HG03520 (cell line): ENCODE measurements around the gene POLR2H.

ENCODE experiments used
- ATAC-seq: cut with Tn5 transposase; IDR thresholded peaks from one replicate; pipeline ENCODE4 v1.9.1; 2021; ENCODE audit warnings: mild to moderate bottlenecking, moderate library complexity; ENCODE audit not compliant: unreplicated experiment

Gene POLR2H

DNA sequence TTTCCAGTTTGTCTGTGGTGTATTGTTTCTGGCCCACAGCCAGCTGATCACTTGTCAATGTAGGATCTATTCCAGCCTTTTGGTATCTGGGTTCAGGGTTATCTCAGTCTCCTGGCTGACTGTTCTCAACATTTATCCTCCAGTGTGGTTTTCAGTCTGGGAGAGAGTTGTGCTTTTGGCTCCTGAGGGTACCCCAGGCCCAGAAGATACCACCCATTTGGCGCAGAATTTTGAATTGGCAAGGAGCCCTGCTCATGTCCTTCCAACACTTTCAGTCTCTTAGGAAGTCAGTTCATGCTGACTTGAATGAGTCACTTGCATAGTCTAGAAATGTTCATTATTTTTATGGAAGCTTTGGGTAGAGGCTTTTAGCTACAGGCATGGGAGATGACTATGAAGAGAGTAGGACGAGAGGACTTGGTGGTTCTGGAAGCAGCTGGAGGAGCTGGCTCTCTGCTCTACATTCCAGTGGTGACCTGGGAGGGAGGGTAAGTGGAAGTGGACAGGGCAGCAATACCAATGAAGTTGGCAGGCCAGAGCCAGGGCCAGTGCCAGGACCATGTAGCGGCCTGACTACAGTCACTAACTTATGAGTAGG is 7.2 kb downstream of the POLR2H start:
- ATAC-seq = no peak

DNA sequence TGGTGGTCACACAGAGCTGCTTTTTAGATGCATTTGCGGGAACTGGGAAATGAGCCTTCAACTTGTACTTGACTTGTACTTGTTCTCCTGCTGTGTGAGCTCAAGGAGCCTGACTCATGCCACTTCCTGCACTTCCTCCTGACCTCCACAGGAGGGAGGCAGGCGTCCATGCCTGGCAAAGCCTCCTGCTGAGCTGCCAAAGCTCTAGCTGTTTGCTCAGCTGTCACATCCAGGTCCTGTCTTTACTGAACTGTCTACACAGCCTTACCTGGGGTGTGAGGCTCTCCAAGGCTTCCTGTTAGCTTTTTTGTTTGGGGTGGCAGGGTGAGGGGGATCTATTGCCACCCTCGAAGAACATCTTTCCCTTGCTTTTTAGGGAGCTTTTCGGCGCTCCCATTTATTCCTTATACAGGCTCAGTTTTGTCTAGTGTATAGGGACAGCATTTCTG is 10.1 kb downstream of the POLR2H start:
- ATAC-seq = peak; percentile 53

DNA sequence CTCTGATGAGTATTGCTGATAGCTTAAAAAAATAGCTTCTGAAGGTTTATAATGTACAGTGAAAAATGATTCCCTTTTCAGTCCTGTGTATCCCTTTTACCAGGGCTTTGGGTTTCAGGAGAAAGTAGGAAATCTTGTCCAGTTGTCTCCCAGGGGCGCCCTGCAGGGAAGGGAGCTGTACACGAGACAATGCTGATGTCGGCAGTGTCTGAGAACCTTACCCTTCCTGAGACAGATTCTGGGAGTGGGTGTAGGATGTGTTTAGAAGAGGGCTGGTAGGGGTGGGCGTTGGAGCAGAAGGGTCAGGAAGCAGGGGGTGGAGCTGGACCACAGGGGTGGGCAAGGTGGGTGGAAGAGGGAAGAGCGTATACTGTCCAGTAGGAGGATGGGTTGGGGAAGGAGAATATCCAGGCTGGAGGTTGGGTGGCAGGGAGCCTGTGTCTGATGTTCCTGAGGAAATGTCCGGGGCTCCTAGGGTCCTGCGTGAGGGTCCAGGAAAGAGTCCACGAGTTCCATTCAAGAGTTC is 10.8 kb downstream of the POLR2H start:
- ATAC-seq = no peak

DNA sequence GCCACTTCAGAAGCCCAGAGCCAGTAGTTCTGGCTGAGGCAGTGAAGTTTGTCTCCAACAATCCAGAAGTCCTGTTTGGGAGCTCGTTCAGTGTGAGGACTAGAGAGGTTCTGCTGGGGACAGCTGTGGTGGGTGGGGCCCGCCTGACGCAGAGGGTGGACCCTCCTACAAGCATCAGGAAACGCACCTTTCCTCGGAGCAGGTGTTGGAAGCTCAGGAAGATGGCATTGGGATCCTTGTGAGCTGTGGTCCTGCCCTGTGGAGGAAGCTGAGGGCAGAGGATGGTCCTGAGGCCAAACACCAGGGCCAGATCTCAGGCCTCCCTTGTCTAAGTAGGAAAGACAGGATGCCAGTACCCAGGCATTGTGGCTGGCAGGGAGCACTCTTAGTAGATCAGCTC is 11.4 kb downstream of the POLR2H start:
- ATAC-seq = no peak

DNA sequence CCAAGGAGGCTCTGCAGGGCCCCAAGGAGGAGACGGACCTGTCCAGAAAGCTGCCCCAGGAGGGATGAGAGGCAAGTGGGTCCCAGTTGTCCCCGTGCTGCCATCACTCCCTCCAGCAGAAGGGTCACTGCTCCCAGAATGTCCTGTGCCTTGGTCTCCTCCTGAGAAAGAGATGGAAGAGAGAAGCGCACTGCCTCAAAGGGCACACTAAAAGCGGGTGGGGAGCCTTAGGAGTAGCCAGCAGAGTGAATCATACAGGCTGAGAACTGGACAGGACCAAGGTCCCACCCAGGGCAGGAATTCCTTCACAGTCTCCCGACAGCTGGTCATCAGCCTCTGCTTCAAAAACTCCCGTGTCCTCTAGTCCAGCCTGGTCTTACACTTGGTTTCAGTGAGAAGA is 11.9 kb downstream of the POLR2H start:
- ATAC-seq = no peak

DNA sequence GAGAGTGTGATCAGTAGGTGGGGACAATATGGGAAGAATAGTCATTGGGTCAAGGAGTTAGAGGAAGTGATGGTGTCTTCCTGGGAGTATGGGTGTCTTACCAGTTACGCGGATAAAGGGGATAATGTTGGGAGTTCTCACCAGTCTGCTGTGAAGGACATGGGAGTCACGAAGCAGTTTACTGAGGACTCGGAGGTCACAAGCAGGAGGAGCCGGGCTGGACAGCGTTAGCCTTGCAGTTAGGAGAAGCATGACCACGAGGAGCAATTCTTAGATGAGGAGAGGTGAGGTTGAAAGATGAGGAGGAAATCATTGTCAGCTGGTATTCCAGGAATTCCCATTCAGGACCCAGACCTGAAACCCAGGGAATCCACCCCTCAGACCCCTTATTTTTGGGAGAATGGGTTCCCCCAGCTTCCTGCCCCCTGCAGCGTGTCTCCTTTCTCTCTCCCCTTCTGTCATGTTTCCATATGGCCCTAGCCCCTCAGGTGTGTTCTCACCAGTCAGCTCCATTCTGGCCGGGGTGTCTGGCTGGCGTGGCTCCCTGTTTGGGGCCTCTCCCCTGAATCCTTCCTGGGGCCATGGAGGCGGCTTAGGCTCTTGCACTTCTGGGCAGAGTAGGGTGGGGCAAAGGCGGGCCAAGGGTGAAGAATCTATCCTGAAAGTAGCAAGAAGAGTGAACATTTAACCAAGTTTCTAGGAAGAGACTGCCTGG is 14.4 kb downstream of the POLR2H start:
- no peak for ATAC-seq

DNA sequence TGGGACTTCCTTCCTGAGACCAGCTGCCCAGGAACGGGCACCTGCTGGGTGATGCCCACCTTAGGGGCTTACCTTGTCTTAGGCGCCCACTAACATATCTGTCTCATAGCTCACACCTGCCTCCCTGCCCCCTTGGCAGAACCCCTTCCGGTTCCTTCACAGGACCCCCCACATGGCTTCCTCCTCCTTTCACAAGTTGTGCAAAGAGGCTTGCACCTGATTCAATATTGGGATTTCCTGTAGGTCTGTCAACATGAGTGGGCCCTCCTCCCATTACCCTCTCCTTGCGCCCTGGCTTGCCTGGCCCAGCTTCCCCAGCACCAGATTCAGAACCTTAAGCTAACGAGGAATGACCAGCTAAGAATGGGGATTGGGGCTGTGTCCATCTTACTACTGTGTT is 15.9 kb downstream of the POLR2H start:
- ATAC-seq = no peak

DNA sequence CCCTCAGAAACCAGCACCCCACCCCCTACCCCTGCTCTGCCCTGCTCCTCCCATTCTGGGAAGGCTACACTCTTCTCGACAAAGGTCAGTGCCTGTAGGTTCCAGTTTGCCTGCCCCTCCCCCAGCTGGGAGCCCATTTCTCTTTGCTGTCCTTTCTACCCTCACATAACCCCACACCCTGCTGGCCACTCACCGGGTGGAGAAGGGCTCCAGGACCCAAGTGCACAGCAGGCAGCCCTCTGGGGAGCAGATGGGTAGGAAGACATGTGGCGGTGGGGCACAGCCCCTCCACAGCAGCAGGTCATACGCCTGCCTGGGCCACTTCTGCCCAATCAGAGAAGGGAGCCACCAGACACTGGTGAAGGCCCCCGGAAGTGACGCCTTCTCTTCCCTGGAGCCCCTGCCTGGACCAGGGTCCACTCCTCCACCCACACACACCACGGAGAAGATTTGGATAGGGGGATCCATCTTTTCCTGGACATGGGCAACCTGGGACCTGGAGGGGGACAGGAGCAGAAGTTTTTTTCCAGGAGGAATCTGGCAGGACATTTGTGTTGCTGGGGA is 16.5 kb downstream of the POLR2H start, which contains the start of gene THPO:
Gene THPO, minus strand, starts transcription at position 326 of the 564 bp plus-strand sequence. CDS start 1,948 bp downstream, outside the sequence.
- no peak for ATAC-seq

DNA sequence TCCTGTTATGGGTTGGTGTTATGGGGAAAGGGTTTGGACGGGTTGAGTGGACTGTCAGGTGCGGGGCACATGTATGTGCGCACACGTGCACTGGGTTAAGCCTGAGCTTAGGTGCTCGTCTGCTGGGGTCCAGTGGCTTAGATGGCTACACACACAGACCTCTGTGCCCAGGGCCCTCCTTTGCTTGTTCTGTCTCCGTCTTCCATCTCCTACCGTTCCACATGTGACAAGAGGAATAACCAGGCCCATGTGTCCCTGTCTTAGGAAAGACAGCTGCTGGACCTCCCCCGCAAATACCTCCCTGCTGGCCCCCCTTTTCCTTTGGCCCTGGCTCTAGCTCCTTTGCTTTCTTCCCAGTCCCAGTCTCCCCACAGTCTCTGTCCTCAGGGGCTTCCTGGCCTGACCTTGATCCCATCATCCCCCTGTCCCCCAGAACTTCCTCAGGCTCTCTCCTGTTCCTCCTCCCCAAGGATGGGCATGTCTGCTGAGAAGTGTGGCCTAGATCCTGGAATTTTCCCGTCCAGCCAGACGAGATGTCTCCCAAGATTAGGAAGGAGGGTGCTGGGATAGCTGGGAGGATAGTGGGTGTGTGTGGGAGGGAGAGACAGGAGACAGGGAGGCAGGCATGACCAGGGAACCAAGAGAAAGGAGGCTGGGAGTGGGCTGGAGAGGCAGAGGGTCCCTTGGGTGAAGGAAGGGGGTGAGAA is 17.3 kb downstream of the POLR2H start:
- ATAC-seq = no peak

DNA sequence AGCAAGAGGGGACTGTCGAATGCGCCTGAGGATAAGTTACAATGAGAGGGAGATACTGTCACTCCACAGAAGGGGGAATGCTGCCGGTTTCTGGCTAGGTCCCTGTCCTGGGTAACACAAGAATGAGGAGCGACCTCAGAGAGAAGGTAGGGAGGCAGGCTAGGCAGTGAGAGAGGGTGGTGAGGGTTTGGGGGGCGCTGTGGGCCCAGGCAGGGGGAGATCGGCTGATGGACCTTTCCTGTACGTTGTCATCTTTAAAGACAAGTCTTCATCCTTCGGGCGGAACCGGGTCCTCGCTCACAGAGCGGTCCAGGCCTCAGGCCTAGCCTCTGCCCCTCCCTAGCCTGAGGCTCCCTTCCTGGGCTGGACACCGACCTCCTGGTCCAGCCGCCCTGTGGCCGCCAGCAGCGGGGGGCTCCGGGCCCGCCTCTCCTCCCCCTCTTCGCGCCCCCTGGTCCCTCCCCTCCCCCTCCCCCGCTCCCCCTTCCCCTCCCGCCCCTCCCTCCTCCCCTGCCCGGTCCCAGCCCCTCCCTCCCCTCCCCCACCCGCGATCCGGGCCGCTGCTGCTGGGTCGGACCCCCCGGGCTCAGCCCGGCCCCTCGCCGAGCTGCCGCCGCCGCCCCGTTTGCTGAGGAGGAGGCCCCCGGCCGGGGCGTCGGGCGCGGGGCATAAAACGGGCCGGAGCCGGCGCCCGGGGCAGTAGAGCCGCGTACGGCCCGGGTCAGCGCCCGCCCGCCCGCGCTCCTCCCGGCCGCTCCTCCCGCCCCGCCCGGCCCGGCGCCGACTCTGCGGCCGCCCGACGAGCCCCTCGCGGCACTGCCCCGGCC is 18.1 kb downstream of the POLR2H start, which contains the start of gene CHRD:
Gene CHRD, plus strand, starts transcription at position 697 of the 827 bp plus-strand sequence. CDS start 265 bp downstream, outside the sequence.
- ATAC-seq = no peak

DNA sequence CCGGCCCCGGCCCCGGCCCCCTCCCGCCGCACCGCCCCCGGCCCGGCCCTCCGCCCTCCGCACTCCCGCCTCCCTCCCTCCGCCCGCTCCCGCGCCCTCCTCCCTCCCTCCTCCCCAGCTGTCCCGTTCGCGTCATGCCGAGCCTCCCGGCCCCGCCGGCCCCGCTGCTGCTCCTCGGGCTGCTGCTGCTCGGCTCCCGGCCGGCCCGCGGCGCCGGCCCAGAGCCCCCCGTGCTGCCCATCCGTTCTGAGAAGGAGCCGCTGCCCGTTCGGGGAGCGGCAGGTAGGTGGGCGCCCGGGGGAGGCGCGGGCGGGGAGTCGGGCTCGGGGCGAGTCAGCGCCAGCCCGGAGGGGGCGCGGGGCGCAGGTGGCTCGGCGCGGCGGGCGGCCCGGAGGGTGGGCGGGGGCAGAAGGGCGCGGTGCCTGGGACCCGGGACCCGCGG is 18.7 kb downstream of the POLR2H start:
- ATAC-seq = no peak

DNA sequence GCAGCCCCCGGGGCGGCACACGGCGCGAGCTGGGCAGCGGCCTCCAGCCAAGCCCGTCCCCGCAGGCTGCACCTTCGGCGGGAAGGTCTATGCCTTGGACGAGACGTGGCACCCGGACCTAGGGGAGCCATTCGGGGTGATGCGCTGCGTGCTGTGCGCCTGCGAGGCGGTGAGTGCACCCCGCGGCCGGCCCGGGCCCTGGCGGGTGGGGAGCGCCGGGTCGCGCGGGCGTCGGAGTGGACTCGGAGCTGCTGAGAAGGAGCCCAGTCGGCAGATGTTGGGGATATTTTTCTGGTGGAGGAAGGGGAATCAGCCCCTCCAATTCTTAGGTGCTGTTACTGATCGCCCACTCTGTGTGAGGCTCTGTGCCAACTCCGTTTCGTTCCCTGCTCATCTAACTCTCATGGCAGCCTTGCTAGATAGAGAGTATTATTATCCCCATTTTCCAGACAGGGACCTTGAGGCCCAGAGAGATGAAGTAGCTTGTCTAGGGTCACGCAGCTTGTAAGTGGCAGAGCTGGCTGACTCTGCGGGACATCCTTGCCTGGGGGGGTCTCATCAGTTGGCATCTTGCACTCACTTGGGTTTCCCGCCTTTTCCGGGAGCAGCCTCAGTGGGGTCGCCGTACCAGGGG is 19.2 kb downstream of the POLR2H start:
- ATAC-seq = no peak

DNA sequence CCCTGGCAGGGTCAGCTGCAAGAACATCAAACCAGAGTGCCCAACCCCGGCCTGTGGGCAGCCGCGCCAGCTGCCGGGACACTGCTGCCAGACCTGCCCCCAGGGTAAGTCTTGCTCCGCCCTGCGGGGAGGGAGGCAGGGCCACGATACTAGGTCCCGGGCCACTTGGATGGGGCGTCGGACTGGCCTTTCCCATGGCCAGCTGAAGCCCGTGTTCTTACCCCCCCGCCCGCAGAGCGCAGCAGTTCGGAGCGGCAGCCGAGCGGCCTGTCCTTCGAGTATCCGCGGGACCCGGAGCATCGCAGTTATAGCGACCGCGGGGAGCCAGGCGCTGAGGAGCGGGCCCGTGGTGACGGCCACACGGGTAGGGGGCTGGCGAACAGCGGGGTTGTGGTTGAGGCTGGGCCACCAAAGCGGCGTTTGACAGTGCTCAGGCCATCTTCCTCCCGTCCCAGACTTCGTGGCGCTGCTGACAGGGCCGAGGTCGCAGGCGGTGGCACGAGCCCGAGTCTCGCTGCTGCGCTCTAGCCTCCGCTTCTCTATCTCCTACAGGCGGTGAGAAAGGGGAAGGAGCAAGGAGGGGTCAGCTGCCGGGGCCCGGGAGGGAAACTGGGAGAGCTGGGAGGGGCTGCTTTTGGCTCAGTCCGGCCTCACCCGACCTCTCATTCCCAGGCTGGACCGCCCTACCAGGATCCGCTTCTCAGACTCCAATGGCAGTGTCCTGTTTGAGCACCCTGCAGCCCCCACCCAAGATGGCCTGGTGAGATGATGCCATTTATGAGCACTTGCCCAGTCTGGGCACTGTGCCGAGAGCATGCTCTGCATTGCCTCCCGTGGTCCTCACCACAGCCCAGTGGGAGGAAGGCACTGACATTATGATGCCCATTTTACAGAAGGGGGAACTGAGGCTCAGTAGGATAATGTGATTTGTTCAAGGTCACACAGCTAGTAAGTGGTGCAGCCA is 20.0 kb downstream of the POLR2H start:
- no peak for ATAC-seq

DNA sequence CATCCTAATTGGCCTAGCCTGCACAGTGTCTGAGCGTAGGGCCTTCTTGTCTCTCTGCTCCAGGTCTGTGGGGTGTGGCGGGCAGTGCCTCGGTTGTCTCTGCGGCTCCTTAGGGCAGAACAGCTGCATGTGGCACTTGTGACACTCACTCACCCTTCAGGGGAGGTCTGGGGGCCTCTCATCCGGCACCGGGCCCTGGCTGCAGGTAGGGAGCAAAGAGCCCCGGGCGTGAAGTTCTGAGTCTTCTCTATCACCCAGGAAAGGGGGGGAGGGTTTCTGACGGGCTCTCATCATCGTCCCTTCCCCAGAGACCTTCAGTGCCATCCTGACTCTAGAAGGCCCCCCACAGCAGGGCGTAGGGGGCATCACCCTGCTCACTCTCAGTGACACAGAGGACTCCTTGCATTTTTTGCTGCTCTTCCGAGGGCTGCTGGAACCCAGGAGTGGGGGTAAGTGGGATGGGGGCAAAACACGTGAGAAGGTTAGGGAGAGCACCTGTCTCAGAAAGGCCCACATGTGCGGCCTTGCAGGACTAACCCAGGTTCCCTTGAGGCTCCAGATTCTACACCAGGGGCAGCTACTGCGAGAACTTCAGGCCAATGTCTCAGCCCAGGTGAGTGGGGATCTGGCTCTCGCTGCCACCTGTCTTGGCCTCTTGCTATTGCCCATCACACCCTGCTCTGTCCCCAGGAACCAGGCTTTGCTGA is 21.0 kb downstream of the POLR2H start:
- no peak for ATAC-seq

DNA sequence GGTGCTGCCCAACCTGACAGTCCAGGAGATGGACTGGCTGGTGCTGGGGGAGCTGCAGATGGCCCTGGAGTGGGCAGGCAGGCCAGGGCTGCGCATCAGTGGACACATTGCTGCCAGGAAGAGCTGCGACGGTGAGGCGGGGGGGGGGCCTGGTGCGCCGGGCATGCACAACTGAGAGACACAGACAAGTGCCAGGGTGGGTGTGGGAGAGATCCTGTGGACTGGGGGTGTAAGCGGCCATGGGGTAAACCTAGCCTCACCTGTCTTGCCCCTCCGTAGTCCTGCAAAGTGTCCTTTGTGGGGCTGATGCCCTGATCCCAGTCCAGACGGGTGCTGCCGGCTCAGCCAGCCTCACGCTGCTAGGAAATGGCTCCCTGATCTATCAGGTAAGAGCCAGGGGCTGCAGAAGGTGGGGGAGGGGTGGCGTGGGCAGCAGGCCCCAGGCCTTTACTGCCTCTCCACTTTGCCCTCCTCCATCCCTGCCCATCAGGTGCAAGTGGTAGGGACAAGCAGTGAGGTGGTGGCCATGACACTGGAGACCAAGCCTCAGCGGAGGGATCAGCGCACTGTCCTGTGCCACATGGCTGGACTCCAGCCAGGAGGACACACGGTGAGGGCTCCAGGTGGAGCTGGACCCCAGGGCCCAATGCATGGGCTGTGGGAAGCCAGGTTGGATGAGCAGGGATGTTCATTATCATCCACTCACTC is 21.7 kb downstream of the POLR2H start:
- ATAC-seq = no peak

DNA sequence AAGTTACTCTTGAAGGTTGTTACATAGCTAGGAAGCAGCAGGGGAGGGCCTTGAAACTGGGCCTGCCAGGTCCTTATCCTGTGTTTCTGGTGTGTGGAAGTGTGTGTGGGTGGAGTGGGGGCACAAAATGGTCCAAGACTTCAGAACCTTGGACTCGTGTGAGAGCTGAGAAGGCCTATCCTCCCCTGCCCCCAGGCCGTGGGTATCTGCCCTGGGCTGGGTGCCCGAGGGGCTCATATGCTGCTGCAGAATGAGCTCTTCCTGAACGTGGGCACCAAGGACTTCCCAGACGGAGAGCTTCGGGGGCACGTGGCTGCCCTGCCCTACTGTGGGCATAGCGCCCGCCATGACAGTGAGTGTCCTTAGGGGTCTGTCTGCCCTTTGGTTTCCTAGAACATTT is 22.8 kb downstream of the POLR2H start:
- no peak for ATAC-seq

DNA sequence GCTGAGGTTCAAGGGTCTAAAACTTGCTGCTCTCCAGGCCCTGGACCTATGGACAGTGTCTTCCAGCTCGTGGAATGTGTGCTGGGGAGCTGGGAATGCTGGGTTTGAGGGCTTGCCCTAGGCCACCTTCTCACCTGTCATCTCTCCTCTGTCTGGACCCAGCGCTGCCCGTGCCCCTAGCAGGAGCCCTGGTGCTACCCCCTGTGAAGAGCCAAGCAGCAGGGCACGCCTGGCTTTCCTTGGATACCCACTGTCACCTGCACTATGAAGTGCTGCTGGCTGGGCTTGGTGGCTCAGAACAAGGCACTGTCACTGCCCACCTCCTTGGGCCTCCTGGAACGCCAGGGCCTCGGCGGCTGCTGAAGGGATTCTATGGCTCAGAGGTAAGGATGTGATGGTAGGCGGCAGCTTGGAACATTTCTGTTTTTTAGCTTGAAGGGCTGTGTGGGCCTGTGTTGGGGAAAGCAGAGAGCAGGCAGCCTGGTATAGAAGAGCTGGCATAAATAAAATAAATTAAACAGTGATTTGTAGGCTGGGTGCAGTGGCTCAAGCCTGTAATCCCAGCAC is 23.4 kb downstream of the POLR2H start:
- ATAC-seq = no peak
